Hematopoietic multipotent progenitor cell treated with erythropoietin and hydrocortisone succinate and interleukin-3 and kit ligand, for 8 days (in vitro differentiated cells): ENCODE data around the gene SFMBT2.

Experiments
- DNase-seq: peaks from one replicate; pipeline ENCODE4 v3.0.0-alpha.2; 2015

The SFMBT2 gene

DNA sequence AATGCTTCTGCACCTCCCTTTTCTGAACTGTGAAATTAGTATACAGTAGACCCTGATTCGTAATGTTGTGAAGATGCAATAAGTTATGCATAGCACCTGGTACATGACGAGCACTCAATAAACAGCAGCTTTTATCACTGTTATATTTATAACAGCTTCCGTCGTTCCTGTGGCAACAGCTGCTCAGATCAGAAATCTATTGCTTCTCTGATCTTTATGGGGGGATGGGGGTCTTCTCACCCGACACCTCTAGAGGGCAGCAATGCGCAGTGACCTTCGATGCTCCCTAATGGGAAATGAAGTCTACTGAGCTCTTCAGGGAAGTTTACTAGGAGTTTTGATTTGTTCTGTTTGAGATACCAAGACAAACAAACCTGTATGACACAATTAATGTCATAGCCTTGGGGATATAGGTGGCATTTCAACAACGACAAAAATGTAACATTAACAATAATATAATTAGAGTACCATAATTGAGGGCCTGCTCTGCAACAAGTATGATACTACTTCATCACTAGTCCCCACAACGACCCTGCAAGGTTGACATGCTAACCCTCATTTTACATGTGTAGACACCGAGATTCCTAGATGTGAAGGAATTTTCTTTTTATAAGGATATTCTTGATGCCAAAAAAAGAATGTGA is 289.6 kb downstream of the SFMBT2 start:
- DNase-seq = peak; percentile 67

DNA sequence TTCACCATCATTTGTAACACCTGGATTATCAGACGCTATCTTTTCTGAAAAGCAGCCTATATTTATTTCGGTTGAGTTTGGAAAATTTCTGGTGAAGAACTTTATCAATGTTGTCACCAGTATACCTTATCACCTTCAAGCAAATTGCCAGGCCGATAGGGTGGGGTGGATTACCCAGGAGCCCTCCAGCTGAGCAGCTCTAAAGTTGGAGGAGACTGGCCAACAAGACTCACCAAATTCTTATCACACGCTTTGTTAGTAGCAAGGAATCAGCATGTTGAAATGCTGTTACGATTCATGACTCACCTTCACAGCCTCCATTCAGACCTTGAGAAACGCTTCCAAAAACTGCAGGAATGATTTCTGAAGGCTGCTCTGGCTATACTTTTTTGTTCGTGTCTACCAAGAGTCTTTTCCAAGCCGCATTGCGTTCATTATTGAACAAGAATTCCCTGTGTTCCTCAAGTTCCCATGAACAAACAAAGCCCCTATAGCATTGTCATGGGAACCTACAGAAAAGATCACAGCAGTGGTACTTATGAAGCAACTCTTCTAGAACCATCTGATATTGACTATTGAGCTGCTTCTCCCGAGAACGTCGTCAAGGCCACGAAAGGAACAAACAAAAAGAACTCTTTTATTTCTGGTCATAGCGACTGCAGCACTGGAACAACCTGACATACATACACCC is 291.4 kb downstream of the SFMBT2 start:
- DNase-seq = peak; percentile 70

DNA sequence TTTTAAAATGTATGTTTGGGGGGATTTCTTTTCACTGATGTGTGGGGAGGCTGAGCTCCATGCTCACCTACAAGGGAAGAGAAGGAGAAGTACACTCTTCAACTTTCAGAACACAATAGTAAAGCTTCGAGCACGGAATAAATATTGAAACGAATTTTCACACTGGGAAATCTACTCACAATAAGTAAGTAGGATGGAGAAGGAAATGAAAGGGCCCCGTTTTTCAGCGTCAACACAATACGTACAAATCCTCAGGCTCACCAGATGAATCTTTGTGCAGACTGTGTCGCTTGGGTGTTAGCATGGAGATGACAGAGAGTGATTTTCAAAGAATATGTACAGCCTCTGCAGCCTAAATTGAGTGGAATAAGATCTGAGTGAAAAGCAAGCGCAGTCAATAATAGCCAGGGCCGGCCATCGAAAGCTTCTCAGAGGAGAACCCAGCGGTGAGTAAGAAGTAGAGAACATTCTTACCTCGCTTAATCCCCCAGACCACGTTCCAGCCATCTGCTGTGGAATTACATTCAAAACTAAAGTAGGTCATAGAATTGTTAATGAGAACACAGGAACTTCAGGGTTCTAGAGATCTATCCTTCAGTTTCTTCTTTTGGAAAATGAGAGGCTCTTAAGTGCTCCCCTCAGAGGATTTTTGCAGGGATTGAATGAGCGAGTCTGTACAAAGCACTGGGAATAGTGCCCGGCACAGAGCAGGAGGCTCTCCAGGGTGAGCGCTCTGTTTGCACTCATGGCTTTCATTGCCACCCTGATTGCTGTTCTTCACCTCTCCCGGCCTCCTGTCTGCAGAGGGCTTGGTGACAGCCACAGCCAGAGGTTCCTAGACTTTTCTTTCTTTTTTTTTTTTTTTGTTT is 292.8 kb downstream of the SFMBT2 start:
- no peak for DNase-seq

DNA sequence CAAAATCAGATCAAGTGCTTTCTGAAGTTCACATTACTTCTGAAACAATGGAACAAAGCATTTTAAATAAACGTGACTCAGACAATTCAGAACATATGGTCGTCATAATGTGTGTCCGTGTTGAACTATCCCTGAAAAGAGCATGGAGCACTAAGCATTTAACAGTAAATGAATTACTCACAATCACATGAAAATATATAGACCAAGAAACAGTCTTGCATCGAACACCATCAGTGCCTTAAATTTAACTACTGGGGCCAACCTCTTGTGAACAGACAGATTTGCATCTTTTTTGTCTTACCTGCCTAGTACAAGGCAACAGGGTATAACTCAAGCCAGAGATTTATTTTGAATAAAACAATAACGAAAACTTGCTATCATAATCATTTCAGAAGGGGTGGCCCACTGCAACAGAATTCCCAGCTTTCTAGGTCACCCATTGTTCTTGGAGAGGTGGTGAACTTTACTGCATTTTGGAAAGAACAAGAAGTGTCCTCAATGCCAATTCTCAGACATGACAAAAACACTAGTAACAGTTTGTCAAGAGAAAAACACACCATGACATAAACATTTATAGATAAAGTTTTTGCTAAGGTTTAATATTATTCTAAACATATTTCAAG is 293.5 kb downstream of the SFMBT2 start:
- no peak for DNase-seq

GRCh38 chr10:7111561-7111960 is 299.3 kb downstream of the SFMBT2 start:
- no peak for DNase-seq

DNA sequence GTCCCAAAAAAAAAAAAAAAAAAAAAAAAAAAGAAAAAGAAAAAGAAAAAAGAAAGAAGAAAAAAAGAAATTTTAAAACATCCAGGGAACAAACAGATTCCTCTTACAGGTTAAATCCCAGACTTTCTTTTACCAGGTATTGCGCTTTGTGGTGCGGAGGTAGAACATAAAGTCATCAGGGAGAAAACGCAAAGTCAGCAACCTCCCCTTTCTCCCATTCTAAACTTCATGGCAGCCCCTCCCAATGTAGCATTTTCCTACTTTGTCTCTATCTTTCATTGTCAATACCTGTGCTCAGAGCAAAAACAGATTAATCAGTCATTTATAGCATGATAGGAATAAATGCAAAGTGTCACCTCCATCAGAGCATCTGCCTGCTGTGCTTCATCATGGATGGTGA is 299.7 kb downstream of the SFMBT2 start:
- DNase-seq = no peak
